Tibial nerve (tissue), 4 donors: ENCODE data around the gene HYI. TPM values are rescaled to one million over a fixed set of nuclear protein-coding genes. Genes with fewer than 3 reads are reported as not detected.
"Not testable (repeated sequence)": the region's sequence is repeated elsewhere in the genome, so short reads cannot be mapped to it uniquely, and the experiment has no call there.

Experiments
- DNase-seq, 2 donors: peaks; one replicate each; pipeline ENCODE4 v3.0.0-alpha.2; 2019; ENCODE audit warnings: low spot score in 2 of 2
- H3K27ac ChIP-seq, 4 donors: fragments of 200-600 bp; sonication (generic) in 3 of 4; one replicate each; pipeline ENCODE4 v1.5.1; 2017 to 2019; ENCODE audit warnings: mild to moderate bottlenecking in 1 of 4
- H3K27me3 ChIP-seq, 2 donors: fragments of 200-600 bp; sonication (generic) in 1 of 2; one replicate each; pipeline versions ENCODE4 v1.5.1 to v1.6.0; 2017 to 2019
- H3K36me3 ChIP-seq, 3 donors: fragments of 200-600 bp; sonication (generic); one replicate each; pipeline ENCODE4 v1.5.1; 2018 to 2019
- H3K4me1 ChIP-seq, 4 donors: fragments of 200-600 bp; sonication (generic) in 3 of 4; one replicate each; pipeline ENCODE4 v1.5.1; 2017 to 2019
- H3K4me3 ChIP-seq, 4 donors: fragments of 200-600 bp; sonication (generic) in 3 of 4; one replicate each; pipeline ENCODE4 v1.5.1; 2017 to 2019; ENCODE audit warnings: mild to moderate bottlenecking in 1 of 4, moderate library complexity in 1 of 4
- H3K9me3 ChIP-seq, 4 donors: fragments of 200-600 bp; sonication (generic) in 3 of 4; one replicate each; pipeline ENCODE4 v1.5.1; 2017 to 2019
- CTCF ChIP-seq, 5 experiments: fragments of 200-600 bp in 3 of 5; fragments of 450-650 bp in 2 of 5; sonication (generic) in 3 of 5; IDR thresholded peaks; one replicate each; pipeline ENCODE4 v1.5.1; 2016 to 2019; ENCODE audit warnings: antibody characterized with exemption in 5 of 5, mild to moderate bottlenecking in 3 of 5, moderate library complexity in 2 of 5
- EP300 ChIP-seq, 2 donors: sonication (generic); formaldehyde crosslinking; IDR thresholded peaks; one replicate each; pipeline ENCODE4 v1.6.1; 2017; ENCODE audit warnings: antibody characterized with exemption in 2 of 2, mild to moderate bottlenecking in 1 of 2
- POLR2A ChIP-seq, 2 donors: fragments of 450-650 bp; IDR thresholded peaks; one replicate each; pipeline ENCODE4 v1.6.1; 2017; ENCODE audit warnings: antibody characterized with exemption in 2 of 2, mild to moderate bottlenecking in 2 of 2, moderate library complexity in 2 of 2
- WGBS, 2 donors: methylation state at CpG; one replicate each; pipeline ENCODE4 v1.1.5; 2018; 5-methylcytosine and 5-hydroxymethylcytosine counted together
- total RNA-seq, 4 donors: library from RNA; depleted of rRNA; stranded (reverse); fragments of >200 nt; gene quantifications; one replicate each; pipeline ENCODE4 v1.1.0, GENCODE V29; 2016

Gene HYI
- total RNA-seq = 100 to 1,000 TPM in 2 of 4 donors, 10 to 100 TPM in 2; 69.8 to 144 (median 97.7) TPM

- peaks cover 0 to 37% (median 6%) of the 10 kb centered on the region in 3 donors for H3K36me3 ChIP-seq
- H3K4me1 ChIP-seq = peaks cover 0 to 20% (median 6%) of the 10 kb centered on the region in 4 donors
- 1 to 3% methylated on average over 23 to 43 of the region's 87 CpGs for WGBS, 2 donors
- H3K27me3 ChIP-seq = no peaks in the 10 kb centered on the region
- no peak for TF ChIP-seq CTCF (IDR thresholded peaks at IDR 0.05)
- peak in 1 of 2 donors; percentile 35 for TF ChIP-seq EP300 (IDR thresholded peaks at IDR 0.05)
- peak in 1 of 2 donors; percentile 18 for TF ChIP-seq POLR2A (IDR thresholded peaks at IDR 0.05)
- peak within 1 kb of the TSS; percentile 76 to 97 (median 94) for H3K27ac ChIP-seq
- peak; percentile 70 to 76 for DNase-seq
- peak within 1 kb of the TSS; percentile 46 to 82 (median 61) for H3K4me3 ChIP-seq
- H3K9me3 ChIP-seq = no peaks in the 10 kb centered on the region
These were observed at the start of gene HYI for GRCh38 chr1:43453442-43454269. TSS of gene HYI (minus strand) at chr1:43453931. CDS start at chr1:43453793, 138 bp downstream.

GRCh38 chr1:43501806-43502205 lies 48.1 kb upstream of the HYI start:
- H3K4me1 ChIP-seq, DNase-seq, H3K4me3 ChIP-seq, H3K27ac ChIP-seq, H3K36me3 ChIP-seq, H3K9me3 ChIP-seq, H3K27me3 ChIP-seq: not testable (repeated sequence)
- WGBS, 2 donors = 100% methylated on average over 1 of the region's 33 CpGs; no CpG with 5 or more reads in 1 of the 2 donors

- Histone ChIP-seq H3K27me3 (no peaks in the 10 kb centered on the region), H3K4me3 (no peak overlapping the region), H3K4me1 (no peaks in the 10 kb centered on the region), H3K27ac (no peak overlapping the region), H3K9me3 (no peaks in the 10 kb centered on the region), H3K36me3 (no peaks in the 10 kb centered on the region)
- 59 to 61% methylated on average over 6 of the region's 6 CpGs for WGBS, 2 donors
- TF ChIP-seq EP300 (IDR thresholded peaks at IDR 0.05) = no peak
- no peak for TF ChIP-seq CTCF (IDR thresholded peaks at IDR 0.05)
- TF ChIP-seq POLR2A (IDR thresholded peaks at IDR 0.05) = no peak
- no peak for DNase-seq
These were observed 46.2 kb upstream of the HYI start for GRCh38 chr1:43499898-43500297.

GRCh38 chr1:43495204-43495603 lies 41.5 kb upstream of the HYI start:
- Histone ChIP-seq H3K9me3 (peaks cover 0 to 20% (median 0%) of the 10 kb centered on the region in 4 donors), H3K27ac (no peak overlapping the region), H3K36me3 (no peaks in the 10 kb centered on the region), H3K4me3 (no peak overlapping the region), H3K4me1 (peaks cover 0 to 5% (median 0%) of the 10 kb centered on the region in 4 donors), H3K27me3 (no peaks in the 10 kb centered on the region)
- 86 to 89% methylated on average over 7 of the region's 7 CpGs for WGBS, 2 donors
- no peak for DNase-seq
- no peak for TF ChIP-seq POLR2A (IDR thresholded peaks at IDR 0.05)
- TF ChIP-seq CTCF (IDR thresholded peaks at IDR 0.05) = no peak
- no peak for TF ChIP-seq EP300 (IDR thresholded peaks at IDR 0.05)

GRCh38 chr1:43493661-43494450 lies 40.1 kb upstream of the HYI start:
- Histone ChIP-seq H3K9me3 (peaks cover 0 to 33% (median 0%) of the 10 kb centered on the region in 4 donors), H3K4me3 (no peak overlapping the region), H3K4me1 (peaks cover 0 to 5% (median 0%) of the 10 kb centered on the region in 4 donors), H3K27ac (no peak overlapping the region), H3K27me3 (no peaks in the 10 kb centered on the region), H3K36me3 (no peaks in the 10 kb centered on the region)
- DNase-seq = no peak
- no peak for TF ChIP-seq POLR2A (IDR thresholded peaks at IDR 0.05)
- no peak for TF ChIP-seq CTCF (IDR thresholded peaks at IDR 0.05)
- no peak for TF ChIP-seq EP300 (IDR thresholded peaks at IDR 0.05)
- 30 to 32% methylated on average over 11 of the region's 11 CpGs for WGBS, 2 donors
